Measurements from ENCODE around the gene ATP10A. TPM values are rescaled to one million over a fixed set of nuclear protein-coding genes. Genes with fewer than 3 reads are reported as not detected.

Gene ATP10A
- total RNA-seq, 1 donor from 2014 or later = 6.8 TPM

DNA sequence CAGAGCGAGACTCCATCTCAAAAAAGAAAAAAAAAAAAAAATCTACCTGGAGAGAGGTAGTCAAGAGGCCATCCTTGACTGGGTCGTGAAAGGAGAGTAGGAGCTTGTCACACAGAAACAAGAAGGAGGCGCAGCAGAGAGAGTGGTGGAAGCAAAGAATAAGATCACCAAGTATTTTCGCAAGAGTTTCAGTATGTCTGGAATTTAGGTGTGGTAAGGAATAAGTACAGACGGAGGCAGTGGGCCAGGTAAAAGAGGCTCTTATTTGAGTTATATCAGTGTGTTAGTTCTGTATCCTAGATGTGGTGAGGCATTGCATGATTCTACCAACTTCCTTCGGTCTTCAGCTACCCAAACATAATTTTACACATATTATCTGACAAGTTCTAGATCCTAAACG, 14.6 kb upstream of the ATP10A start:
- H3K9me3 Mint-ChIP-seq = peaks cover 2% of the 10 kb centered on the region
- H3K4me3 Mint-ChIP-seq = no peak overlapping the region
- DNase-seq (ENCODE audit: low read depth, low spot score) = no peak
- no peak overlapping the region for H3K27ac Mint-ChIP-seq (ENCODE audit: unreplicated experiment)
- no peak for TF ChIP-seq CTCF (conservative IDR thresholded peaks at IDR 0.05)
- no peaks in the 10 kb centered on the region for H3K36me3 Mint-ChIP-seq (ENCODE audit: low read depth)
- H3K4me1 Mint-ChIP-seq = no peaks in the 10 kb centered on the region
- no peaks in the 10 kb centered on the region for H3K27me3 Mint-ChIP-seq (ENCODE audit: low read depth)

DNA sequence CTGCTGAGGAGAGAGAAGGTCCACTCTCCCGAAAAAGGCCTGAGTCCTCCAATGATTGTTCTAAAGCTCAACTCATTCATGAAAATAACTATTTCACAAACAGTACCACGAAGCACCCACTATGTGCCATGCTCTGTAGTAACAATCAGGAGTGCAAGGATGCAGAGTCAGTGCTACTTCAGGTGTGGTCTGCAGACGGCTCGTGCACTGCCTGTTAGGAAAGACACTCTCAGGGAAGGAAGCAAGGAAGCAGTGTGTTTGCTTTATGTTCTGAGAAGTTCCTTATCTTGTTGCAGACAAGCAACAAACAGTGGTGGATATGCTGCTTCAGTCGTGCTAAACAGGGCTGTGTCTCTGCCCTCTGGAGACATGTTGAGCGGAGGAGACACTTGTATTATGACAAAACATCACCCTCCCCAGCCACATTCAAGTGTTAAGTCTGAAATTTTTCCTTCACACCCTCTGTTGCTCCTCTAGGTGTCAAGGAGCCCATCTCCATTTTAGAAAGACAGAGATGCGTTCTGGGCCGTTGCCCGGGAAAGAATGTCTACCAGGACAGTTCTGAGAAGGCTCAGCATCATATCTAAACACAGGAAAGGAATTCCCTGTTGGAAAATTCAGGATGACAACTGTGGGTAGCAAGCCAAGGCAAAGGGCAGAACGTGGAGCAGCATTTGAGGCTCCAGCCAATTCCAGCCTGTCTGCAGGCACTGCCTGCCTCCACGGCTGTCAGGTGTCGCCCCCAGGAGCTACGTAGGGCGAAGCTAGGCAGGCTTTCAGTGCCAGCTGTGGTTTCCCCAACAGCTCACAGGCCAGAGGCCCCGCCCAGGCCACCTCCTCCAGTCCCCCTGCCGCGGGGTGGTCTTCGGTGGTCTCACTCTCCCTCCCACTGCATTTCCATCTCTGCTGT, 13.4 kb upstream of the ATP10A start:
- H3K36me3 Mint-ChIP-seq (ENCODE audit: low read depth) = no peaks in the 10 kb centered on the region

DNA sequence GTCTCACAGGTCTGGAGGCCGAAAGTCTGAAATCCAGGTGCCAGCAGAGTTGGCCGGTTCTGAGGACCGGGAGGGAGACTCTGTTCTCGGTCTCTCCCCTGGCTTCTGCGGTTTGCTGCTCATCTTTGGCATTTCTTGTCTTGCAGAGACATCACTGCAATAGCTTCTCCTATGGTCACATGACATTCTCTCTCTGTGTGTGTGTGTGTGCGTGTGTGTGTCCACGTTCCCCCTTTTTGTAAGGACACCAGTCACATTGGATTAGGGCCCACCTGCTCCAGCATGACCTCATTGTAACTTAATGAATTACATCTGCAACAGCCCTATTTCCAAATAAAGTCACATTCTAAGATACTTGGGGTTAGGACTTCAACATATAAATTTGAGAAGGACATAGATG, 12.4 kb upstream of the ATP10A start:
- no peak overlapping the region for H3K4me3 Mint-ChIP-seq

More for the DNA sequence above, 13.4 kb upstream of the ATP10A start:
- Mint-ChIP-seq H3K9me3 (no peaks in the 10 kb centered on the region), H3K4me3 (no peak overlapping the region), H3K27ac (ENCODE audit: unreplicated experiment) (no peak overlapping the region), H3K27me3 (ENCODE audit: low read depth) (no peaks in the 10 kb centered on the region), H3K4me1 (no peaks in the 10 kb centered on the region)
- DNase-seq (ENCODE audit: low read depth, low spot score) = no peak
- TF ChIP-seq CTCF (conservative IDR thresholded peaks at IDR 0.05) = no peak

DNA sequence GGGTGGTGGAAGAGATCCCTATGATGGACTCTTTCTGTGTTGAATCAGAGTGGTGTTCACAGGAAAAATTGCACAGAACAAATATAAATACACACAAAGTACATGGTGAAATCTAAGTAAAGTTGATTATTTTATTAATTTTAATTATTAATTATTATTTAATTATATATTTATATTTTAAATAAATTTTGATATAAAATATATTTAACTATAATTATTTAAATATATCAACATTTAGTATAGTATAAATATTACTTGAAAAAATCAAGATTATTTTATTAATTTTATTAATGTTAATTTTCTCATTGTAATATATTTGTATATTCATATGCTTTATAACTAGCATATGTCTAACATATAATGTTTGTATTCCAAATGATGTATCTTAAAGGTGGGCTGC, 11.3 kb upstream of the ATP10A start:
- H3K9me3 Mint-ChIP-seq = no peaks in the 10 kb centered on the region
- peaks cover 2% of the 10 kb centered on the region for H3K27me3 Mint-ChIP-seq (ENCODE audit: low read depth)
- no peaks in the 10 kb centered on the region for H3K36me3 Mint-ChIP-seq (ENCODE audit: low read depth)
- H3K4me3 Mint-ChIP-seq = no peak overlapping the region
- H3K27ac Mint-ChIP-seq (ENCODE audit: unreplicated experiment) = no peak overlapping the region
- no peak for TF ChIP-seq CTCF (conservative IDR thresholded peaks at IDR 0.05)
- no peaks in the 10 kb centered on the region for H3K4me1 Mint-ChIP-seq
- DNase-seq (ENCODE audit: low read depth, low spot score) = no peak

More for the DNA sequence above, 12.4 kb upstream of the ATP10A start:
- Mint-ChIP-seq H3K4me1 (no peaks in the 10 kb centered on the region), H3K27me3 (ENCODE audit: low read depth) (no peaks in the 10 kb centered on the region), H3K9me3 (no peaks in the 10 kb centered on the region), H3K36me3 (ENCODE audit: low read depth) (no peaks in the 10 kb centered on the region), H3K27ac (ENCODE audit: unreplicated experiment) (no peak overlapping the region)
- TF ChIP-seq CTCF (conservative IDR thresholded peaks at IDR 0.05) = no peak
- DNase-seq (ENCODE audit: low read depth, low spot score) = no peak

DNA sequence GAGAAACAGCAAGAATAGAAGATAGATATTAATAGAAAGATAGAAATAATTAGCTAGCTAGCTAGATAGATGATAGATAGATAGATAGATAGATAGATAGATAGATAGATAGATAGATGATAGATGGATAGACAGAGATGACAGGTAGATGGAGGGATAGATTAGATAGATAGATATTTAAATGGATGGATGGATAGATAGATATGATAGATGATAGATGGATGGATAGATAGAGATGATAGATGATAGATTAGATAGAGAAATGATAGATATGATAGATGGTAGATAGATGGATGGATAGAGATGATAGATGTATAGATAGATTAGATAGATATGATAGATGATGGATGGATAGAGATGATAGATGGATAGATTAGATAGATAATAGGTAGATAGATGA, 8.3 kb upstream of the ATP10A start:
- H3K4me1 Mint-ChIP-seq = no peaks in the 10 kb centered on the region
- H3K27ac Mint-ChIP-seq (ENCODE audit: unreplicated experiment) = no peak overlapping the region
- H3K9me3 Mint-ChIP-seq = no peaks in the 10 kb centered on the region
- H3K36me3 Mint-ChIP-seq (ENCODE audit: low read depth) = no peaks in the 10 kb centered on the region
- H3K4me3 Mint-ChIP-seq = no peak overlapping the region
- peaks cover 2% of the 10 kb centered on the region for H3K27me3 Mint-ChIP-seq (ENCODE audit: low read depth)
- DNase-seq (ENCODE audit: low read depth, low spot score) = no peak
- TF ChIP-seq CTCF (conservative IDR thresholded peaks at IDR 0.05) = no peak

Measured in neural crest cell (in vitro differentiated cells).